EL (cell line): ENCODE data around the gene GID4.
"Not testable (repeated sequence)": the region's sequence is repeated elsewhere in the genome, so short reads cannot be mapped to it uniquely, and the experiment has no call there.

Source experiments
- DNase-seq: peaks from one replicate; pipeline ENCODE4 v3.0.0-alpha.2; 2016

GID4 gene

GRCh38 chr17:18038861-18039534 is at the start of gene GID4, which contains the start of gene ATPAF2:
TSS of gene GID4 (plus strand) at chr17:18039408. CDS start at chr17:18039465, 57 bp downstream.
TSS of gene ATPAF2 (minus strand) at chr17:18039168. CDS start at chr17:18039013, 155 bp downstream.
- peak; percentile 99 for DNase-seq

DNA sequence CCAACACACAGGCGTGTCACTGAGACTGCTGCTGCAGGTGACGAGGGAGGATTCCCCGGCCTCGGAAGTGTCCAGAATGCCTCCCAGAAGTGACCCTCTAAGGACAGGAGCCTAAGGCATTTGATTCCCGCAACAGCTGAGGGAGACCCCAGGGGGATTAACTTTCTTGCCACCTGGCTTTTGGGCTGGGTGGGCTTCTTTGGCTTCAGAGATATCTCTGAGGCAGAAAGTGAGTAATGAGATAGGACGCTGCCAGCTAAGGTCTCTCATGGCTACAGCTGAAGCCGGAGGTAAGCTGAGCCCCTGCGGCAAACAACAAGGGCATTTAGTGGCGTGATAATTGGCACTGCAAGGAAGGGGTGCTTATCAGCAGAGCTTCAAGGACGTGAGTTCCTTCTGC is 49.6 kb upstream of the GID4 start:
- DNase-seq: no peak

GRCh38 chr17:17990282-17990681 is 48.9 kb upstream of the GID4 start:
- DNase-seq: peak; percentile 78

- DNase-seq: peak; percentile 25
These were observed 45.8 kb upstream of the GID4 start for GRCh38 chr17:17993366-17993765.

- DNase-seq: no peak
These were observed 45.4 kb upstream of the GID4 start for GRCh38 chr17:17993852-17994251.

- peak; percentile 35 for DNase-seq
These were observed 44.7 kb upstream of the GID4 start for GRCh38 chr17:17994271-17995069.

DNA sequence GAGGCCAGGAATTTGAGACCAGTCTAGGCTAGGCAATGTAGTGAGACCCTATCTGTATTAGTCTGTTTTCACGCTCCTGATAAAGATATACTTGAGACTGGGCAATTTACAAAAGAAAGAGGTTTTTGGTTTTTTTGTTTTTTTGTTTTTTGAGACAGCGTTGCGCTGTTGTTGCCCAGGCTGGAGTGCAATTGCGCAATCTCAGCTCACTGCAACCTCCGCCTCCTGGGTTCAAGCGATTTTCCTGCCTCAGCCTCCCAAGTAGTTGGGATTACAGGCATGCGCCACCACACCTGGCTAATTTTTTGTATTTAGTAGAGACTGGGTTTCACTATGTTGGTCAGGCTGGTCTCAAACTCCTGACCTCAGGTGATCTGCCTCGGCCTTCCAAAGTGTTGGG is 43.3 kb upstream of the GID4 start:
- DNase-seq: not testable (repeated sequence)

- no peak for DNase-seq
These were observed 40.3 kb upstream of the GID4 start for GRCh38 chr17:17998934-17999333.

- no peak for DNase-seq
These were observed 39.7 kb upstream of the GID4 start for GRCh38 chr17:17999364-18000029.

GRCh38 chr17:18000030-18000408 is 39.2 kb upstream of the GID4 start:
- no peak for DNase-seq

DNA sequence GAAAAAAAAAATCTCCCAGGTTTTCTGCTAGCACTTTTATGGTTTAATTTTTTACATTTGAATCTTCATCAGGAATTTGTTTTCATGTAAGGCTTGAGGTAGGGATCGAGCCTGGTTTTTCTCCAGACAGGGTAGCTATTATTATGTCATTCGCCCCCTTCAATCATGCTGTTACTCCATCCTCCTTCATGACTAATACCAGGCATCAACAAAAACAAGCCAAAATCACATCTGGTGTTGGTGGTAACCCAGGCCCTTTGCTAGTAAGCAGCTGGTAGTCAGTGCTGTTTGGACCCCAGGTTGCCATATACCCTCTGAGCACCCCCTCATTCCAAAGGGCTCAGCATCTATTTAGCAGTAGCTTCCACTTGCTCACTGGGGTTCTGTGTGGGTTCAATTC is 37.0 kb upstream of the GID4 start:
- DNase-seq: no peak

DNA sequence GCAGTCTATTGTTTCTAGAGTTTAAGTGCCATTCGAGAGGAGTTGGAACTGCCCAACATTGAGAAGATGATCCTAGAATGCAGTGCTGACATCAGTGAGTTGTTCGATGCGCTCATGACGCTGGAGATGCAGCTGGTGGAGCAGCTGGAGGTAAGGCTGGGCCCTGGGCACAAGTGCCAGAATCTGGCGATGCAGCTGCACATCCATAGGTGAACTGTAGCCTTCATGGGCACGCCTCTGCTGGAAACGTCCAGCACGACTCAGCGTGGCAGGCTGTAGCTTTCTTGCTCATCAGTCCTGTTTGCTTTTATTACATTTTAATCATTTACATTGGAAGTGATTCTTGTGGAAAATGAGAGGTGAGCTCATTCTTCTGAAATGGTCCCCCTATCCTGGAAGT is 34.9 kb upstream of the GID4 start:
- no peak for DNase-seq

DNA sequence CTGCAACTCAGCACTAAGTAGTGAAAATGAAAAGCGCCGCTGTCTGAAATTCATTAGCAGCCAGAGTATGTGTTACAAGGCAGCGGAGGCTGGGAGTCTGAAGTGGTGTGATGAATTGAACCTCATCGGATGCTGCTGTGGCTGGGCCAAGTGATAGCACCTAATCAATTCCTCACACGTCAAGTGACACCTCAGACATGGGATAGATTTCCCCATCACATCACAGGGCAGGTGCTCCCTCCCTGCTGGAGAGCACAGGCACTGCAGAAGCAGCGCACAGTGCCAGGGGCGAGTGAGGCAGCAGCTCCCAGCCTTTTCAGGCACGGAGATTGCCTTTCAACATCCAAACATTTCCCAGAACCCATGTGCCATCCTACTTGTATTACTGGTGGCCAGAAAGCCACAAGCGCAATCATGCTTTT is 34.3 kb upstream of the GID4 start:
- DNase-seq: no peak

DNA sequence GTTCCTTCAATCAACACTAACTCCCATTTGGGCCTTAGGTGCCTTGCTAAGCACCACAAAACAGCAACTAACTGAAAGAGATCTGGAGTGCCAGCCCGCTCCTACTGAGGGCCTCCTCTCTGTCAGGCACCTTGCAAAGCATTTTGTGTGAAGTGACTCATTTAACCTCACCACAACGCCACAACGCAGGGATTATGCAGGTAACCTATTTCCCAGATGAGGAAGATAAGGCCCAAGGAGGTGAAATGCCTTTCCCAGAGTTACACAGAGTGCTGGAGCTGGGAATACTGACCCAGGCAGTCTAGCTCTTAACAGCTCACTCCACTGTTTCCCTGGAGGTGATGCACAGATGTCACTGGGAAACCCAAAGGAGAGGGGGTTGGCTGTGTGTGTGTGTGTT is 33.7 kb upstream of the GID4 start:
- DNase-seq: no peak

- DNase-seq: no peak
These were observed 32.5 kb upstream of the GID4 start for GRCh38 chr17:18006495-18007239.

- DNase-seq: peak; percentile 91
These were observed 30.5 kb upstream of the GID4 start for GRCh38 chr17:18008496-18009268.

DNA sequence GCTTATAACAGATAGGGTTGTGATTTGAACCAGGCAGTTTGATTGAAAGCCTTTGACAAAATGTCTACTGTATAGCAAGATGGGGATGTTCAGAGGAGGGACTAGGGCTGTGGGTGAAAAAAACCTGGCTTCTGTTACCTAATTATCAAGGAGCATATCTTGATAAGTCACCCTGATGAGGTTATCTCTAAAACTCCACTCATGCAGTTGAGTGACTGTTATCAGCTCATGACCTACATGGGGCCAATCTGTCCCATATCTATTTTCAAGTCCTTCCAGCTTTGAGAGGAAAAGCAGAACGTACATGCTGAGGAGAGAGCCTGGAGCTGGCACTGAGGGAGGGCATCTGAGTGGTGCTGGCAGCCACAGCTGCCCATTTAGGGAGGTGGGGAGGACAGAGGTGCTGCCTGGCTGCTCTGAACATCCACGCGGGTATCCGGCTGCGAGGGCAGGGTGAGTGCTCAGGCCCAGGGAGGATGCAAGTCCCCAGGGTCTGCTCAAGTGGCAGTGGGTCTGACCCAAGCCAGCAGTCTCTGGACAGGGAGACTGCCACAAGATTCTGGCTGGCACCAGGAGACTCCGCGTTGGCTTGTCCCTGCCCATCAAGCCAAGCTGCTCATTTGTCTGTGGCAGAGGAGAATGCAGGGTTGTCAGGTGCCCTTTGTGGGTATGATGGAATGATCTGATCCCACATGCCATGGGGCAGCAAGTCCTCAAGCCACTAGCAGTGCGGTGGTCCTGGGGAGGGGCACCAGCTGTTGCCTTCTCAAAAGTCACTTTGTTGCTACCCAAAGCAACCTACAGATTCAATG is 29.4 kb upstream of the GID4 start:
- no peak for DNase-seq

- DNase-seq: no peak
These were observed 27.9 kb upstream of the GID4 start for GRCh38 chr17:18011286-18011685.

GRCh38 chr17:18014006-18014405 is 25.2 kb upstream of the GID4 start:
- no peak for DNase-seq

GRCh38 chr17:18015593-18015992 is 23.6 kb upstream of the GID4 start:
- no peak for DNase-seq

- DNase-seq: no peak
These were observed 22.8 kb upstream of the GID4 start for GRCh38 chr17:18016426-18016825.
